HepG2 (cell line): Measurements from ENCODE around the gene ZSCAN31.

ENCODE experiments used
- MXI1 ChIP-seq: IDR thresholded peaks from 3 replicates; pipeline ENCODE4 v1.6.1; 2012; ENCODE audit warnings: low read depth, low read length, inconsistent platforms, borderline replicate concordance
- NFIC ChIP-seq: IDR thresholded peaks from 2 replicates; pipeline ENCODE4 v1.6.1; 2012; ENCODE audit warnings: mild to moderate bottlenecking, low read length, inconsistent platforms
- SUZ12 ChIP-seq: fragments of 150-350 bp; IDR thresholded peaks from 2 replicates; pipeline ENCODE4 v1.6.1; 2014; ENCODE audit warnings: low read depth, low read length
- ZBTB1 ChIP-seq: sonication (generic); formaldehyde crosslinking; IDR thresholded peaks from 2 replicates; pipeline ENCODE4 v1.4.0; 2020; ENCODE audit warnings: missing genetic modification reagents, borderline replicate concordance
- ZFP37 ChIP-seq: sonication (generic); formaldehyde crosslinking; IDR thresholded peaks from 2 replicates; pipeline ENCODE4 v1.4.0; 2020; ENCODE audit warnings: missing genetic modification reagents, borderline replicate concordance

DNA sequence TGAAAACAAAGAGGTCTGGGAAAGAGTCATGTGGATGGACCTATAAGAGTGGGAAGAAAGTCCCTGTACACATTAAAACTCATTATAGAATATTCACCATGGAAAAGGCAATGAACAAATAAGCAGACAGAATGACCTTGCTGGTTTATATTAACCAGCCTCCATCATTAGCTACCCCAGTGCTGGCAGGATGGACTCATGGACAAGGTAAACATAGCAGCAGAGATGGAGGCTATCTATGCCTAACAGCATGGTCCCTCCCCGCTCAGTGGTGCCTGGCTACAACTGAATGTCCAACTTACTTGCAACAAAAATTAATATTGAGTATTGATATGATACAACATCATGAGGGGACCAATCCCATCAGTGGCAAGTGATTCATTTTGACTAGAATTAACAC, 9.3 kb upstream of the ZSCAN31 start:
- TF ChIP-seq NFIC (no peak), ZBTB1 (CRISPR knock-in tag) (no peak), SUZ12 (no peak), ZFP37 (CRISPR knock-in tag) (no peak), MXI1 (no peak)
